ENCODE results near the gene RNF217.
"Not testable (repeated sequence)": the region's sequence is repeated elsewhere in the genome, so short reads cannot be mapped to it uniquely, and the experiment has no call there.

DNA sequence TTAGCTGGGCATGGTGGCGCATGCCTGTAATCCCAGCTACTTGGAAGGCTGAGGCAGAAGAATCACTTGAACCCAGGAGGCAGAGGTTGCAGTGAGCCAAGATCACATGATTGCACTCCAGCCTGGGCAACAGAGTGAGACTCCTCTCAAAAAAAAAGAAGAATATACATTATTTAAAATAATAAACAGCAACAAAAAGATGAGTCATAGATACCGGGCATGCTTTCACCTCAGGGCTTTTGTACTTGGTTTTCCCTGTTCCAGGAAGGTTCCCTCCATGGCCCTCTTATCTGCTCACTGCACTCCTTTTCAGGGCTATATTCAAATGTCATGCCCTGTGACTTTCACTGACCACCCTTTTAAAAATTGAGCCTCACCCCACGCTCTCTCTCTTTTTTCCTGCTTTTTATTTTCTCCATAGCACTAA is 3.2 kb downstream of the RNF217 start:
- TF ChIP-seq, protein P1, sequence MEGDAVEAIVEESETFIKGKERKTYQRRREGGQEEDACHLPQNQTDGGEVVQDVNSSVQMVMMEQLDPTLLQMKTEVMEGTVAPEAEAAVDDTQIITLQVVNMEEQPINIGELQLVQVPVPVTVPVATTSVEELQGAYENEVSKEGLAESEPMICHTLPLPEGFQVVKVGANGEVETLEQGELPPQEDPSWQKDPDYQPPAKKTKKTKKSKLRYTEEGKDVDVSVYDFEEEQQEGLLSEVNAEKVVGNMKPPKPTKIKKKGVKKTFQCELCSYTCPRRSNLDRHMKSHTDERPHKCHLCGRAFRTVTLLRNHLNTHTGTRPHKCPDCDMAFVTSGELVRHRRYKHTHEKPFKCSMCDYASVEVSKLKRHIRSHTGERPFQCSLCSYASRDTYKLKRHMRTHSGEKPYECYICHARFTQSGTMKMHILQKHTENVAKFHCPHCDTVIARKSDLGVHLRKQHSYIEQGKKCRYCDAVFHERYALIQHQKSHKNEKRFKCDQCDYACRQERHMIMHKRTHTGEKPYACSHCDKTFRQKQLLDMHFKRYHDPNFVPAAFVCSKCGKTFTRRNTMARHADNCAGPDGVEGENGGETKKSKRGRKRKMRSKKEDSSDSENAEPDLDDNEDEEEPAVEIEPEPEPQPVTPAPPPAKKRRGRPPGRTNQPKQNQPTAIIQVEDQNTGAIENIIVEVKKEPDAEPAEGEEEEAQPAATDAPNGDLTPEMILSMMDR (conservative IDR thresholded peaks at IDR 0.05; ENCODE audit: low read length), result not testable (repeated sequence)
- TF ChIP-seq EZH2phosphoT487 (IDR thresholded peaks at IDR 0.05; ENCODE audit: borderline replicate concordance), result not testable (repeated sequence)

All from Loucy (cell line).